HG03520 (cell line): ENCODE data around the gene VPS45.

ENCODE experiments used
- ATAC-seq: cut with Tn5 transposase; IDR thresholded peaks from one replicate; pipeline ENCODE4 v1.9.1; 2021; ENCODE audit warnings: mild to moderate bottlenecking, moderate library complexity; ENCODE audit not compliant: unreplicated experiment

VPS45 gene

DNA sequence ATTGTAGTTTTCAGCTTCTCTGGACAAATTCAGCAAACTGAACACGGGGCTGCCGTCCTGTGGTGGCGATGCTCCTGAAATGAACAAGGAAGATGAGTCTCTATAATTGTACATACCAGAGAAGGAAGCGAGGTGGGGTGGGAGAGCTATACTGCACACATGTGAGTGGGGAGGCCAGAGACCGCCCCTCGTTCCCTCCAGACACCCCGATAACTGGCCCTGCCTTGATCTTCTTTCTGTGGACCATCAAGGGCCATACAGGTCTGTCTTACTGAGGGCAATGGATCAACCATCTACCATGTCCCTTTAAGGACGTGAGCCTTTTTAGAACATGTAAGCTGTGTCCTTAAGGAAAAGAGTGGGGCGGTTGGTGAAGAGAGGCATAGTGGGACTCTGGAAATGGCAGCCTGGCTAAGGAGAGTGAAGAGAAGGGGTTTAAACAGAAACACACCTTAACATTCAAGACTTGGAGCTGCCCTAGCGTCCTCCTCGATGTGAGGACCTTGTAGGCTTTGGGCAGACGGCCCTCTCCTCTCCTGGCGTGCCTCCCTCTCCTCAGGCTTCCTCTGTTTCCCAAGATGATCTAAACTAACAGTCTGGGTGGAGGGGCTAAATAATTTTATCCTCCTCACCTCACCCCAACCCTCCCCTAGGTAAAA lies 88.0 kb downstream of the VPS45 start:
- ATAC-seq: no peak

GRCh38 chr1:150156868-150157603 lies 89.5 kb downstream of the VPS45 start:
- ATAC-seq: no peak

DNA sequence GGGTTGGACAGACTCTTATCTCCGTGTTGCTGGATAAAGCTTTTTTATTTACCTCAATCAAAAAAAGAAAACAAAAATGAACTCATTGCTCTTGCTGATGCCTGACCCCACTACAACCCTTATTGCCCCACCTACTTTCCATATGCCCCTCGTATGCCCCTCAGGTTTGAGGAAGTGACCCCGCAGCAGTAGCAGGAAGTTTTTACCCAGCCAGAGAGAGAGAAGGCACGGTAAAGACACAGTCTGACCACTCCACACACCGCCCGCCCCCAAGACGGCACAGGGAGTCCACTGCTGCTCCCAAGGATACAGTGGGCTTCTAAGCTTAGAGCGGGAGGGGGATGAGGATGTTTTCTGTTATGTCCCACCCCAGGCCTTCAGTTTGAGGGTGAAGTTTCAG lies 92.0 kb downstream of the VPS45 start:
- ATAC-seq: no peak

- no peak for ATAC-seq
Observed at GRCh38 chr1:150160964-150161621, 93.5 kb downstream of the VPS45 start.

DNA sequence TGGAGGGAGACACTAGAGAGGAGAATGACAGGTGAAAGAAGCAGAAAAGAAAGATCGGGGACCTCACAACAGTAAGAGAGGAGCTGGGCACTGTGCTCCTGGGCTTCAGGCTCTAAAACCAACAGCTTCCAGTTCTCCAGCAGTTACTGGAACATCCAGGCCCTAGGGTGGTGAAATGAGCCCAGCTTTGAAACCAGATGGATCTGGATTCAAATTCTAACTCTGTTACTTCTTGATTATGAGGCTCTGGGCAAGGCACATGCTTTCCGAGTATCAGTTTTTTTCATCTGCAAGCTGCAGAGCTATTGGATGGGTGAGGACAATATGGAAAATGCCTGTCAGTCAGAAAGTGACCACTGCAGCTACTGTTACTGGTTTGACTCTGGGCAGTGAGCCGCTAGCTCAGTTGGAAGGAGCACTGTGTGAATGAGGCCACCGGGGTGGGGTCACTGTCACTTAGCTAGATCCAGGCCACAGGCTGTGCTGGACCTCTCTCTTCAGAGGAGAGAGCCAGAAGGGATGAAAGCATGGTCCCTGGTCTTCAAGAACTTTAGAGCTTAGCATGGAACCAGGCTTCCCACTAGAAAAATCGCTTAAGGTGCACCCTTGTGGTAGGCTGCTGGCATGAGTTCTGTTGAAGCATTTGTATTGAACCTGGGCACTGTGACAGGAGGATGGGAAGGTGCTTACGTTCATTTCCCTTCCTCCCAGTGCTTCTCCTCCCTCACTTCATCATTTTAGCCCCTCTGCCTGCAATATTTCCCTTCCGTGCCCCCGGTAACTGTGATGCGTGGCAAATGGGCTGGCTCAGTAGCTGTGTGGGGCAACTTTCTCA lies 94.4 kb downstream of the VPS45 start:
- no peak for ATAC-seq

DNA sequence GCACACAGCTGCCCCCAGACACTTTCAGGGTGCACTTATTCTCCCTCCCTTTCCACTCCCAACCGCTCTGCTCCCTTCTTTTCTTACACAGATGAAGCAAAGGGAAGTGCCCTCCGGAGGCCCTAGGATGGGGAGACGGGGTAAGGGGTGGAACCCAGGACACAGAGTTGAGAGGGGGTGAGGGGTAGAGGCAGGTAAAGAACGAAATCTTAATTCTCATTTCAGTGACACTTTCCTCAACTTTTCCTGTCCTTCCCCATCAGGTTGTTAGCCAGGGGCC lies 94.9 kb downstream of the VPS45 start:
- ATAC-seq: no peak

DNA sequence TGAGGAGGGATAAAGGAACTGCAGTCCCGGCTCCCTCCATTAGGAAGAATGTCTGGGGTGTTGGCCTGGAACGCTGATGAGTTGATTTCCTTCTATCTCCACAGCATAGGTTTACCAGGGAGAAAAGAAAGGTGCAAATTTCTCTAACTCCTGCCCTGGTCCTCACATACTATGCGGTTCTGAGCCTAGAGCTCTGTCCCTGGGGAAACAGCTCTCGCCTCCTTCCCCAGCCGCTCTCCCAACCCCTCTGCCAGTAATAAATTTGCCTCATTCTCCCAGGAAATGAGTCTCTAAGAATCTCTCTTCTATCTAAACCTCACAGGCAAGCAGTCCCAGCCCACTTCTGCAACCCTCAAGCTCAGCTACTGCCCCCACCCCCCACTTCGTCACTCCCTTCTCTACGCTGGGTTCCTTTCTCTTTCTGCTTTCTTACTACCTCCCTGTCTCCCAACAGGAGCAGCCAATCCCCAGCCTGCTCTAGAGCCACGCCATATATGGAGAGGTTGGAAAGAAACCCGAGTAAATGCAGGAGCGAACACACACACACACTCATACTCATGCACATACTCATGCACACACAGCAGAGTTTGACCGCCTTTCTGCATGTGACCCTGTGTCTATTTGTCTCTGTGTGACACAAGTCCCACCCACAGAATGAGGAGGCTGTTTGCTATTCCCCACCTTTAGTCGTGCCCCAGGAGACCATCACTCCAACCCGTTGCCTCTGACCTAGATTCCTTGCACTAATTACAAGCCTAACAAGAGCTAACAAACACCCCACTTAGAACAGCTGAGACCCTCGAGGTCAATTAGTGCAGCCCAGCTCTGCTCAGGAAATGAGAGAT lies 95.5 kb downstream of the VPS45 start:
- ATAC-seq: peak; percentile 34

DNA sequence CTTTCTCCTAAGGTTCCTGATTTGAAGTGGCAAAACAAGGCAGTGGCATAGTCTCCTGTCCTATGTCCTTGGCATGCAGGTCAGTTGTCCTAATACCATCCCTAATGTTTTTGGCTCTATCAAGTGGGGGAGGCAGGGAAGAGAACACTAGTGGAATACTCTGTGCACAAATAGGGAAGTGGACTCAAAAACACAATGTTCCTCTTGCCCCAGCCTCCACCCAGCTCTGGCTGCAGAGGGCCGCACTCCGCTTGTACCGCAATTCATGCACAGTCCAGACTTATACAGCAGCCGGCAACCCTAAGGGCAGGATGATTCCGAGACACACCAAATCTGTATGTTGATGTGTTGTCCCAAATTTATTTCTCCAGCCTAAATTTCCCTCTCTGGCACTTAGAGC lies 96.6 kb downstream of the VPS45 start:
- no peak for ATAC-seq

GRCh38 chr1:150164779-150165178 lies 97.2 kb downstream of the VPS45 start:
- ATAC-seq: no peak

- no peak for ATAC-seq
Observed at GRCh38 chr1:150165622-150166612, 98.3 kb downstream of the VPS45 start.

GRCh38 chr1:150168960-150169601 lies 101.5 kb downstream of the VPS45 start:
- no peak for ATAC-seq

DNA sequence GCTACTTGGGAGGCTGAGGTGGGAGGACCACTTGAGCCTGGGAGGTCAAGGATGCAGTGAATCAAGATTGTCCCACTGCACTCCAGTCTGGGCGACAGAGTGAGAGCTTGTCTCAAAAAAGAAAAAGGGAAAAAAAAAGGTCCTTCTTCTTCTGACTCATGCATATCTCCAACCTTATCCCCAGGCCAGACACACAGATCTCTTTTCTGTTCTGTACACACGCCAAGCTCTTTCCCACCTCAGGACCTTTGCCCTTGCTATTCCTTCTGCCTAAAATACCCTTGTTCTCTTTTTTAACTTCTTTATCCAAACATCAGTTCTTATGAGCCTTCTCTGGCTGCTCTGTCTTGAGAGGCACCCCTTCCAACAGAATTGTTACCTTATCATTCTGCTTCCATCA lies 104.2 kb downstream of the VPS45 start:
- no peak for ATAC-seq

DNA sequence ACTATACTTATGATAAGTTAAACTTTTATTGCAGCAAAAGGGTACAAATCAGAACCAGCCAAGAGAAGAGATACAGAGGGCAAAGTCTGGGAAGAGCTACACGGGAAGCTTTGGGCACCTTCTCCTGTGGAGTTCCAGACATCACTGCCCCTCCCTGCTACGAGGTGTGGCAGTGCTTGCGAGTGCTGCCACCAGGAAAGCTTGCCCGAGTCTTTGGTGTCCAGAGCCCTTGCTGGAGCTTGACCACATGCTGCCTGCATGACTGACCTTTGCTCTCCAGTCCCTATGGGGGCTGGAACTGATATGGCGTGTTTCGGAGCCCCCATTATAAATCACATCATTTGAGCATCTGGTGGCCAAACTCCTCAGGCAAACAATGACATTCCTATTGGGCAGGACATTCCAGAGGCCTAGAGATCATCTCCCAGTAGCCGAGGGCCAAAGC lies 105.6 kb downstream of the VPS45 start:
- ATAC-seq: no peak

DNA sequence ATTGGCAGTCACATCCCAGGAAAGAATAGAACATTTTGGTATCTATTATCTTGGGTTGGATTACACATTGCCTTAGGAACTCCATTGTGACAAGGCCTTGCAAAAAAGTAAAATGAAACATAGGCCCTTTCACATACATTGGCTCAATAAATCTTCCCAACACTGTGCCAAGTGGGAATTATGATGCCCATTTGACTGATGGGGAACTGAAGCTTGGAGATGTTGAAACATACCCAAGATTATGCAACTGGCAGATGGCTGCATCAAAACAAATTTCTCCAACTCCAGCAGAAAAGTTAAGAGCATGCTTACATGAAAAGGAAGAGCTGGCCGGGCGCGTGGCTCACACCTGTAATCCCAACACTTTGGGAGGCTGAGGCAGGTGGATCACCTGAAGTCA lies 109.0 kb downstream of the VPS45 start:
- ATAC-seq: no peak

DNA sequence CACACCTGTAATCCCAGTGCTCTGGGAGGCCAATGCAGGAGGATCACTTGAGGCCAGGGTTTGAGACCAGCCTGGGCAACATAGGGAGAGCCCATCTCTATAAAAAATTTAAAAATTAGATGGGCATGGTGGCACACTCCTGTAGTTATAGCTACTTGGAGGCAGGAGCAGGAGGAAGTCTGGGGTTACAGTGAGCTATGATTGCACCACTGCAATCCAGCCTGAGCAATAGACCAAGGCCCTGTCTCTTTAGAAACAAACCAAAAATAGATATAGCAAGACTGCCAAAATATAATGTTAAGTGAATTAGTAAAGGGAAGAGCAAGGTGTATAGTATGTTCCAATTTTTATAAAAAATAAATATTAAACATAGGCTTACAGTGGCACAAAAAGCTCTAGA lies 111.0 kb downstream of the VPS45 start:
- ATAC-seq: no peak

- ATAC-seq: no peak
Observed at GRCh38 chr1:150179867-150180266, 112.3 kb downstream of the VPS45 start.

GRCh38 chr1:150180474-150180873 lies 112.9 kb downstream of the VPS45 start:
- ATAC-seq: no peak

GRCh38 chr1:150182247-150182646 lies 114.7 kb downstream of the VPS45 start:
- no peak for ATAC-seq

- no peak for ATAC-seq
Observed at GRCh38 chr1:150183061-150183460, 115.5 kb downstream of the VPS45 start.
